PC-3 (cell line): ENCODE measurements around the gene BCLAF3. TPM values are rescaled to one million over a fixed set of nuclear protein-coding genes. Genes with fewer than 3 reads are reported as not detected.
A peak's percentile ranks its signal among the peaks of the same experiment; 100 is the strongest.

Source experiments
- ATAC-seq: fragments of 200-7000 bp; cut with Tn5 transposase; 2 replicates; pipeline ENCODE4 v1.9.1; 2020; ENCODE audit warnings: mild to moderate bottlenecking, moderate library complexity
- BruUV-seq: library from RNA; stranded (reverse); fragments of 400-500 nt; replicated peaks from 2 replicates; lab custom pipeline; 2021; lab: Mats Ljungman, UMichigan
- CTCF ChIA-PET: fragments of 300-600 bp; sonication (Branson Sonifier 250); formaldehyde crosslinking; loops from one replicate; lab custom pipeline; 2022; ENCODE audit warnings: antibody characterized with exemption; lab: Charles Lee
- POLR2A ChIA-PET: fragments of 300-600 bp; sonication (Branson Sonifier 250); formaldehyde crosslinking; loops from one replicate; lab custom pipeline; 2022; ENCODE audit warnings: antibody characterized with exemption; ENCODE audit not compliant: unreplicated experiment; lab: Charles Lee
- DNase-seq: peaks from one replicate; pipeline ENCODE4 v3.0.0-alpha.2; 2015
- H2AFZ ChIP-seq: fragments of 300-600 bp; sonication (generic); 2 replicates; pipeline ENCODE4 v1.6.0; 2016; ENCODE audit warnings: antibody characterized with exemption, low read length
- H3F3A ChIP-seq: fragments of 300-600 bp; sonication (generic); one replicate; pipeline ENCODE4 v1.6.0; 2017; ENCODE audit warnings: antibody characterized with exemption, low read length, control low read depth, mild to moderate bottlenecking; ENCODE audit not compliant: unreplicated experiment
- H3K27ac ChIP-seq: fragments of 300-600 bp; sonication (generic); 2 replicates; pipeline ENCODE4 v1.5.1; 2016; ENCODE audit warnings: mild to moderate bottlenecking, low read length
- H3K27me3 ChIP-seq: fragments of 300-600 bp; sonication (generic); 2 replicates; pipeline ENCODE4 v1.6.1; 2016; ENCODE audit warnings: low read length, mixed read lengths
- H3K36me3 ChIP-seq: fragments of 300-600 bp; sonication (generic); 2 replicates; pipeline ENCODE4 v1.6.1; 2016; ENCODE audit warnings: low read depth, mixed run types, low read length, mixed read lengths
- H3K4me1 ChIP-seq: fragments of 300-600 bp; sonication (generic); 2 replicates; pipeline ENCODE4 v1.5.1; 2016; ENCODE audit warnings: low read length; ENCODE audit not compliant: insufficient read depth
- H3K4me2 ChIP-seq: fragments of 300-600 bp; sonication (generic); 2 replicates; pipeline ENCODE4 v1.6.0; 2016; ENCODE audit warnings: low read length
- H3K4me3 ChIP-seq: fragments of 300-600 bp; sonication (generic); 2 replicates; pipeline ENCODE4 v1.5.1; 2016; ENCODE audit warnings: mild to moderate bottlenecking, low read length, mixed read lengths
- H3K79me2 ChIP-seq: fragments of 300-600 bp; sonication (generic); 2 replicates; pipeline ENCODE4 v1.6.1; 2017; ENCODE audit warnings: low read length, mixed read lengths
- H3K9ac ChIP-seq: fragments of 300-600 bp; sonication (generic); 2 replicates; pipeline ENCODE4 v1.6.0; 2016; ENCODE audit warnings: mild to moderate bottlenecking, low read length
- H3K9me2 ChIP-seq: fragments of 300-600 bp; sonication (generic); replicated peaks from 2 replicates; pipeline ENCODE4 v1.6.1; 2016; ENCODE audit warnings: mixed run types, low read length, mixed read lengths
- H3K9me3 ChIP-seq: fragments of 300-600 bp; sonication (generic); 2 replicates; pipeline ENCODE4 v1.6.1; 2016; ENCODE audit warnings: low read length, mixed read lengths
- H4K20me1 ChIP-seq: fragments of 300-600 bp; sonication (generic); 2 replicates; pipeline ENCODE4 v1.6.1; 2016; ENCODE audit warnings: low read length, mixed read lengths
- CTCF ChIP-seq: fragments of 300-600 bp; sonication (generic); conservative IDR thresholded peaks from 2 replicates; pipeline ENCODE4 v1.5.1; 2017; ENCODE audit warnings: antibody characterized with exemption, low read depth, mild to moderate bottlenecking, low read length
- EZH2 ChIP-seq: fragments of 300-600 bp; sonication (generic); IDR thresholded peaks from one replicate; pipeline ENCODE4 v1.6.1; 2017; ENCODE audit warnings: antibody characterized with exemption, mild to moderate bottlenecking, low read length; ENCODE audit not compliant: unreplicated experiment
- EZH2phosphoT487 ChIP-seq: fragments of 300-600 bp; sonication (generic); IDR thresholded peaks from 2 replicates; pipeline ENCODE4 v1.6.1; 2018; ENCODE audit warnings: mild to moderate bottlenecking, antibody characterized with exemption, low read length, borderline replicate concordance
- intact Hi-C: fragments of 100-400 bp; cut with micrococcal nuclease; formaldehyde crosslinking; loops from 2 replicates; pipeline ENCODE4 v1.9.0; 2023
- microRNA-seq: library from miRNA; unstranded; fragments of <30 nt; microRNA quantifications from one replicate; pipeline ENCODE4 v1.1.0, GENCODE V29; 2020; ENCODE audit not compliant: unreplicated experiment
- total RNA-seq: library from RNA; depleted of rRNA; stranded (reverse); fragments of >200 nt; gene quantifications from 2 replicates; pipeline ENCODE4 v1.2.3, GENCODE V29; 2014; rRNA removed

Gene BCLAF3
- total RNA-seq, 1 experiment from 2014 or later: 6.9 TPM

- TF ChIP-seq CTCF (no peak), EZH2phosphoT487 (no peak), EZH2 (no peak)
- Histone ChIP-seq H4K20me1 (no peaks in the 10 kb centered on the region), H3K4me1 (no peaks in the 10 kb centered on the region), H3K36me3 (no peaks in the 10 kb centered on the region; the same call in 1 of the 2 replicates), H3K9me2 (no peaks in the 10 kb centered on the region), H2AFZ (no peak overlapping the region), H3K27me3 (no peaks in the 10 kb centered on the region), H3K79me2 (no peaks in the 10 kb centered on the region), H3K9me3 (no peaks in the 10 kb centered on the region), H3F3A (no peaks in the 10 kb centered on the region), H3K4me3 (no peak overlapping the region), H3K4me2 (no peak overlapping the region), H3K9ac (no peak overlapping the region), H3K27ac (no peak overlapping the region)
- CTCF ChIA-PET: no interaction called here
- DNase-seq (no peak), ATAC-seq (no peak)
- BruUV-seq: no TSS peak
- intact Hi-C loops: no loop called here
- POLR2A ChIA-PET: no interaction called here
Observed at GRCh38 chrX:19953145-19953544, 37.7 kb downstream of the BCLAF3 start.

GRCh38 chrX:19949340-19949739 is 41.5 kb downstream of the BCLAF3 start:
- Histone ChIP-seq H2AFZ (no peak overlapping the region), H3K4me3 (no peak overlapping the region), H3F3A (no peaks in the 10 kb centered on the region), H3K9ac (no peak overlapping the region), H3K4me1 (no peaks in the 10 kb centered on the region), H3K36me3 (no peaks in the 10 kb centered on the region; the same call in 1 of the 2 replicates), H3K27me3 (no peaks in the 10 kb centered on the region), H3K79me2 (no peaks in the 10 kb centered on the region), H3K27ac (no peak overlapping the region), H3K4me2 (no peak overlapping the region), H3K9me2 (no peaks in the 10 kb centered on the region), H3K9me3 (no peaks in the 10 kb centered on the region), H4K20me1 (no peaks in the 10 kb centered on the region)
- ChIA-PET CTCF (no interaction called here), POLR2A (no interaction called here)
- DNase-seq (no peak), ATAC-seq (no peak)
- TF ChIP-seq EZH2 (no peak), EZH2phosphoT487 (no peak), CTCF (no peak)
- BruUV-seq: no TSS peak
- intact Hi-C loops: no loop called here

GRCh38 chrX:19947612-19948011 is 43.2 kb downstream of the BCLAF3 start:
- intact Hi-C loops: no loop called here
- ChIA-PET POLR2A (no interaction called here), CTCF (interaction anchor here (0.6 kb wide), 1 partner anchor 412 kb away, joined by 5 read pairs; no protein-coding TSS in a partner anchor)

More at GRCh38 chrX:19947612-19948011, 43.2 kb downstream of the BCLAF3 start:
- Histone ChIP-seq H3K4me2 (no peak overlapping the region), H3K9me3 (no peaks in the 10 kb centered on the region), H3K9ac (no peak overlapping the region), H3K27ac (no peak overlapping the region), H3K9me2 (no peaks in the 10 kb centered on the region), H3K4me1 (no peaks in the 10 kb centered on the region), H3F3A (no peaks in the 10 kb centered on the region), H2AFZ (no peak overlapping the region), H3K79me2 (no peaks in the 10 kb centered on the region), H4K20me1 (no peaks in the 10 kb centered on the region), H3K36me3 (no peaks in the 10 kb centered on the region), H3K27me3 (no peaks in the 10 kb centered on the region), H3K4me3 (no peak overlapping the region)
- TF ChIP-seq EZH2: no peak
- no peak for TF ChIP-seq EZH2phosphoT487
- TF ChIP-seq CTCF: no peak
- ATAC-seq: no peak
- no TSS peak for BruUV-seq
- DNase-seq: no peak

Small RNA genes lying within 50 kb of the gene (microRNA-seq; reads per million reads assigned to microRNA genes)
- 24.8 reads per million, percentile 48 among the genes with 10 or more reads in this experiment for gene MIR23C

Other genes starting within 250 kb of the BCLAF3 start
- 20.7 and 24.5 TPM in 2 replicates for gene SH3KBP1, start 103.5 kb downstream of the BCLAF3 start, total RNA-seq
- gene MAP7D2, start 125.8 kb upstream of the BCLAF3 start, total RNA-seq: 0.91 and 1.0 TPM in 2 replicates
- 47.5 and 51.1 TPM in 2 replicates for gene EIF1AX, start 150.8 kb upstream of the BCLAF3 start, total RNA-seq